HL-60/S4 (cell line): Measurements from ENCODE around the gene PRKAR1A.
"Not testable (repeated sequence)": the region's sequence is repeated elsewhere in the genome, so short reads cannot be mapped to it uniquely, and the experiment has no call there.

Experiments used
- in situ Hi-C: fragments of 300-500 bp; cut with MboI; formaldehyde crosslinking; loops from 2 replicates; pipeline ENCODE4 v1.14.3; 2022; ENCODE audit warnings: low sequenced_read_pairs

Gene PRKAR1A

DNA sequence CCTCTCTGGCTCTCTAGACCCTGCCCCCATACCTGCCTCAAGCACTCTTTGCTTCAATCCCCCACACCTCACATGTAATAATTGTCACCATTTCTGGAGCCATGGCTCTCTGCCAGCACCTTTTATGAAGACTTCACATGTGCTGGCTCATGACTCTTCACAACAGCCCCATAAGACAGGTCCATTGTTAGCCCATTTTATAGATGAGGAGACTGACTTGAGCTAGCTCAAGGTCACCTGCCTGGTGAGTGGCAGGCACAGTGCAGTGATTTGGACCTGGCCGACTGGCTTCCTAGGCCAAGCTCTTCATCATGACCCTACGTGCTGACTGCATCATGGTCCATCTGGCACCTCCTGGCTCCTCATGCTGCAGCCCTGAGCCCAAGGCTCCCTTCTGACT is 63.9 kb downstream of the PRKAR1A start:
- in situ Hi-C loops, result no loop called here

GRCh38 chr17:68576811-68577496 is 64.7 kb downstream of the PRKAR1A start:
- in situ Hi-C loops, result no loop called here

- in situ Hi-C loops, result no loop called here
Observed at GRCh38 chr17:68577497-68577821, 65.2 kb downstream of the PRKAR1A start.

DNA sequence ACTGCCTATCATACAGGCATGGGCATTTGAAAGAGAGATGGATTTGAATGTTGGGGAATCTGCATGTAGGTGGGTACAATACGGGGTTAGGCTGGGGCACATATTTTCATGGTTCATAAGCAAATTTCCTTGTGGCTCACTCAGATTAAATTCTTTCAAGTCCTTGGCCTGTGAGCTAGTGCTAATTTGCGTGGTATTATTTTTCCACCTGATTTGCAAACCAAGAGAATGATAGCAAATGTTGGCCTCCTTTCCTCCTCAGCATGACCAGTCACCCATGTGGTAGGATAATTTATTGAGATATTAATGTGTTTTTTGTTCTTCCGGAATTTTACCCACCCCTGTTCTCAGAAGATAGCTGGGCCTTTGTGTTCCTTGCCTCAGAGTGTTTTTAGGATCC is 66.0 kb downstream of the PRKAR1A start:
- in situ Hi-C loops, result no loop called here

DNA sequence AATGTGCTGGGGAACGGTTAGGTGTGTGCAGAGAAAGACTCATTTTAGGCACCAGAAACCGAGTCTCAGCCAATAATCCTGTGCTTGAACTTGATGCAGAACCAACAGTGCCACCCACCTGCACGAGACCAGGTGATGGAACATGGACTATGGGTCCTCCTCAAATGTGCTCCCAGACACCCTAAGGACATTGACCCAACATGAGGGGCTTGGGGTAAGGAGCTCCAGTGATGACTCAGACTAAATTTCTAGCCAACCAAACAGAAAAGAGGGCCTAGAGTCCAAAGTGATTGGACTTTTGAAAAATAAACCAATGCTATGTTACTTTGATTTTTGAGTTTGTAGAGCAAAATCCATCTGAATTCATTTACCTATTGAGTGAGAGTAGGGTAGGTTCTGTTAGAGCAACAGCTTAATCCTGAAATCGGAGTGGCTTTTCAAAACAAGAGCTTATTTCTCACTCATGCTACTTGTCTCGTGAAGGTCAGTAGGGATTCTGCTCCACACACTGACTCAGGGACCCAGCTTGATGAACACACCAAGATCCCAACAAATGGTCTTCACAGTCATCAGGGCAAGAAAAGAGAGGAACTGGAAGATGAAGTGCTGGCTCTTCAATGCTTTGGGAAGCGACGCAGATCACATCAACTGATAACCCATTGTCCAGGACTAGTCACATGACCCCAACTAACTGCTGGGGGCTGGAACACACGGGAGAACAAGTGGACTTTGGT is 67.1 kb downstream of the PRKAR1A start:
- in situ Hi-C loops, result no loop called here

DNA sequence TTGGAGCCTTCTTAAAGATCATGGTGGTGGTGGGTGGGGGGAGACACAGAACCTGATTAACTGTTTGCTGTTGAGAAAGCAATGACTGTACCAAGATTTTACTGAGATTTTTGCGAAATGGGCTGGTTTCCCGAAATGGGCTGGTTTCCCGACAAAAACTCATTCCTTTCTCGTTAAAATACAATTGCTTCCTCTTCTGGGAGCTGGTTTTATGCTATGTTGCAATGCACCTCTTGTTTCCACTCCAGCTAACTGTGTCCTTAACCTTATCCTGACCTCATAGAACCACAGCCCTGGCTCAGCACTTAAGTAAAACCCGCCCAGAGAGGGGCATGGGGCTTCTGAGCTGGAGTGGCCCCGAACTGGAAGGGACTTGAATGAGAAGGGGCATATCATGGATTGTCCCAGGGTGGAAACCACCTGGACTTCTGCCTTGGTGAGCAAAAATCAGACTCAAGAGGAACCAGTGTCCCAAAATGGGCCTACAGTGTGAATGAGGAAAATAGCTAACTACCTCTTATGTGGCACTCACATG is 68.1 kb downstream of the PRKAR1A start:
- in situ Hi-C loops, result no loop called here

- in situ Hi-C loops, result no loop called here
Observed at GRCh38 chr17:68581863-68582645, 69.8 kb downstream of the PRKAR1A start.

- in situ Hi-C loops, result not testable (repeated sequence)
Observed at GRCh38 chr17:68582867-68583266, 70.6 kb downstream of the PRKAR1A start.

DNA sequence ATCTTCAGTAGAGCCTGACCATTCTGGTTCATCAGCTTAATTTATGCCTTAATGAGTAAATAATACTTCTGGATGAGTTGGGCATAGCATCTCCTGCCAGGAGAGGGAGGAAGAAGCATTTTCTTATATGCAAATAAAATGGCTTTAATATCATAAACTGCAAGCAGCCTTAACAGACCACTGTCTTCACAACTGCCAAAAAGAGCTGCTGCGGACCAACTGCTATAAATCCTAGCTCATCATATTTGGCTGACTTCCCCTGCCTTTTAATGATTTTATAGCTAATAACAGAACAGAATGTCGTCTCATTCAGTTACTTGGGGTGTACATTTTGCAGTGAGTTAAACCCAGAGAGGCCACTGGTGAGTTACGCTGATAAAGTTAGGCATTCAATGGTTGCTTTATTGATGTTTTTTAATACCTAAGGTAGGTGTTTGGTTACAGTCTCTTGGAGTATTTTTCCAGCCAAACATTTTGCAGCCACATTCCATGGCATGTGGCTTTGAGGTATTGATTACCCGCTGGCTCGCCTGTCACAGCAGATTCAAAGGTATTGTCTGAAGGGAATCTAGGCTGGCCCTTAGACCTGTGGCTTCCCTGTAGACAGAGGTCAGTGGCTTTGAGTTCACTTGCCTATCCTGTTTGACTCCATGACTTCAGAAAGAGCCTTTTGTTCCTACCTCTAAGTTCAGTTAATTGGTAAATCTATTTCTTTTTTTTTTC is 72.5 kb downstream of the PRKAR1A start:
- in situ Hi-C loops, result no loop called here

DNA sequence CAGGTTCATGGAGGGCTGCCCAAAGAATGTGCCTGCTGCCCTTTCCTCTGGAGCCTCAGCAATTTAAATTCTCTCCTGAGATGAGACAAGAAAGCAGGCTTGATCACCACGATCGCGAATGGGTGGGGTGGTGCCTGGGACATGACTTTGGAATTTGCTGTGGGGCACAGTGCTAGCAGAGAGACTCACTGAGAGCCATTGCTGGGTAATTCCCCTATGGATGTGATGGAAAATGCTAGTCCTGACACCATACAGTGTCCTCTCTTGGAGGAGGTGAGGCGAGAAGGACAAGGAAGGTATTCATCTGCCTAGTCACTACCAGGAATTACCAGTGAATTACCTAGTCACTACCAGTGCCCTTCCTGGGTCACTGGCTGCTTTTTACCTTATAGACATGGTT is 73.4 kb downstream of the PRKAR1A start:
- in situ Hi-C loops, result no loop called here

GRCh38 chr17:68587026-68587425 is 74.8 kb downstream of the PRKAR1A start:
- in situ Hi-C loops, result no loop called here

DNA sequence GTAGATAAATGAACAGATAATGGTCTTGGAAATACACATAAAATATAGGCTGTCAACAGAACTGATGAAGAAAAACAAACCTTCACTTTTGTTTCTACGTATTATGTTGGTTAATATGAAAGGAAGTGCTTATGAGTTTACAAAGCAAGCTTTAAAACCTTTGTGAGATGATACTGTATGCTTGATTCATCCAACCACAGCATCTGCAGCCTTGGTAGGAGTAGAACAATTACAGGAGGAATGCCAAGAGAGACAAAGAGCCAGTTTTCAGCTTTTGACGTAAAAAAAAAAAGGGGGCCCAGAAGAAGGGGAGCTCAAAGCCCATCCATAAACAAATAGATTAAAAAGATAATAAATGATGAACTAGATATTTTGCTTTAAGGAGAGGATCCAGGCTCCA is 75.6 kb downstream of the PRKAR1A start:
- in situ Hi-C loops, result no loop called here

DNA sequence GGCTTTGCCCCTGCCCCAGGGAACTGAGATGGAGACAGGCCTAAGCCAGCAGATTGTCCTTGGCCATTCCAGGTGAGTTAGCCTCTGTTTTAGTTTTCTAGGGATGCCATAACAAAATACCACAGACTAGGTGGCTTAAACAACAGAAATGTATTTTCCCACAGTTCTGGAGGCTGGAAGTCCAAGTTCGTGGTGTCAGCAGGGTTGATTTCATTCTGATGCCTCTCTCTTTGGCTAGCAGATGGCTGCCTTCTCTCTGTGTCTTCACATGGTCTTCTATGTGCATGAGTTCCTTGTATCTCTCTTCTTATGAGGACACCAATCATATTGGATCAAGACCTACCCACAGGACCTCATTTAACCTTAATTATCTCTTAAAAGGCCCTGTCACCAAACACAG is 76.1 kb downstream of the PRKAR1A start:
- in situ Hi-C loops, result no loop called here

DNA sequence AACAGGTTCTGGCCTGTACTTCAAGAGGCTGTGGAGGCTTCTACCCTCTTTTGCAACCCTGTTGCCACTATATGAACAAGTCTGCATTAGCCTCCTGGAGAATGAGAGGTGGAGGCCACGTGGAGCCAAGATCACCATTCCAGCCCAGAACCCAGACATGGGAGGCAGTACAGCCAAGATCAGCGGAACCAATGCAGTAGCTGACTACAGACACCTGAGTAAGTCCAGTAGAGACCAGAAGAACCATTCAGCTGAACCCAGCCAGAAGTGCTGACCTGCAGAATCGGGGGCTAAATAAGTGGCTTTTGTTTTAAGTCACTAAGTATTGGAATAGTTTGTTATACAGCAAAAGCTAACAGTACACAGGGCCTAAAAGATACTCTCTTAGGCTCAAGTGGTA is 76.9 kb downstream of the PRKAR1A start:
- in situ Hi-C loops, result no loop called here

GRCh38 chr17:68591583-68591982 is 79.4 kb downstream of the PRKAR1A start:
- in situ Hi-C loops, result no loop called here

DNA sequence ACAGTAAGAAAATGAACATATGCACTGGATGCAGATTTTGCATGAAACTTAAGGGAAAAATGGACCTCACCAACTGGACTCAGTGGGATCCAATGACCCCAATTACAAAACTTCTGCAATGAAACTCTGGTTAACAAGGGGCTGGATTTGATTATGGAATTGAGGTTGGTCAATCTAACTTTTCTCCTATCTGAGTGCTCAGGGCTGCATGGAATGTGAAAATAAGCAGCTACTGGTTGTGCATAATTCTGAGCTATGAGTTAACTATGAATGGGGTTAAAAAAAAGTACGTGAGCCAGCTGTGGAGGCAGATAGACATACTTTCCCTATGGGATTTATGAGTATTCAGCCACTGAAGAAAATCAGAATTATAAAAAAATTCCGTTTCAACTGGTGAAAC is 79.8 kb downstream of the PRKAR1A start:
- in situ Hi-C loops, result no loop called here

GRCh38 chr17:68592682-68593641 is 80.7 kb downstream of the PRKAR1A start:
- in situ Hi-C loops, result no loop called here

GRCh38 chr17:68594552-68594951 is 82.3 kb downstream of the PRKAR1A start:
- in situ Hi-C loops, result no loop called here

- in situ Hi-C loops, result no loop called here
Observed at GRCh38 chr17:68595496-68595895, 83.3 kb downstream of the PRKAR1A start.

DNA sequence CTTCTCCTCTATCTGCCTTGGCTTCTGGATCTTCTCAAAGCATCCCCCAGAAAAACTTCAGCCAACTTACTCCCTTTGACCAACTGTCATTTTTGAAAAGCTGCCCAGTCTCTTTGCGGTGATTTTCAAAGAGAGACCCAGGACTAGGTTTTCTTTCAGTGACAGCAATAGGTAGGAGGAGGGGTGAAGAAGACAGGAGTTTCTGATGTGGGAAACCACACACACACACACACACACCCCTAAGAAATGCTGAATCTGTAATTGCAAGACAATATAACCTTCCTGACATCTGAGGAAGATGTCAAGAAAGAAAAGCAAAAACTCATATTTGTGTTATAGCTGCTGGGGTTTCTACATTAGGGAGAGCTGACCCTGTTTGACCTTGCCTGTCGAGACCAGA is 83.8 kb downstream of the PRKAR1A start:
- in situ Hi-C loops, result no loop called here
